ENCODE results near the gene NACC1. TPM values are rescaled to one million over a fixed set of nuclear protein-coding genes. Genes with fewer than 3 reads are reported as not detected.

The NACC1 gene
- total and polyA plus RNA-seq, 2 of the 13 experiments (the other 11 are each of a cell fraction or from before 2014, with no cell fraction given) = 31.8 to 42.3 TPM

DNA sequence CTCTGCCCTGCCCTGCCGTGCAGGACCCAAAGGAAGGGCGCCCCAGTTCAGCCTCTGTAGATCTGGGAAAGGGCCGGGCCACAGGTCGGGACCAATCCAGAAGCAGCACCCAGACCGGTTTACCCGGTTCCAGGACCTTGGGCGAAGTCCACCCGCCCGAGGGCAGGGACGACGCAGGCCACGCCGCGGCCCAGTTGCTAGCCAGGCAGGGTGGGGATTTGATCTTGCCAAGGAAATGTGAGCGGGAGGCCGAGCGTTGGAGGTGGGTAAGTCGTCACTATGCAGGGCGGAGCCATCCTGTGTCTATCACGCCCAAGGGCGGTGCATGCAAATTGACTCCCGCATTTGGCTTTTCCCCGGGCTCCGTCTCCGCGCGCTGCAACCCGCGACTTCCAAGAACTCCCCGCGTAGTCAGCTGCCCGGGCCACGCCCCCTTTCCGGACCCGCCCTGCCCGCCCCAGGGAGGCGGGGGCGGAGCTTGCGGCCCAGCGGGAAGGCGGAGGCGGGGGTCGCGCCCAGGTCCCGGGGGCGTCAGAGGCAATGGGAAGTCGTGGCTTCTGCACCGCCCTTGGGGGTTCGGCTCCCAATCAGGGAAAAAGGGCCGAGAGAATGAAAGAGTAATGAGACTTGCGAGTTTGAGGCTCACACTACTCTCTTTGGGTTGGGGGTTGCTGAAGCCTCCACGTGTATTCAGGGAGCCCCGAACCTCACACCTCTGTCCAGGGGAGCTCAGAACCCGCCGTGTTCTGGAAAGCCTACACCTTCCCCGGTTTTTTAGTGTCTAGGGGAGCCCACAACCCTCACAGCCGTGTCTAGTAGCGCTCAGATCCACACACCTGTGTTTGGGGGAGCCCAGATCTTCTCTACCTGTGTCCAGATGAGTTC lies 44.9 kb downstream of the NACC1 start (continued):
- TF ChIP-seq MXI1 (IDR thresholded peaks at IDR 0.05; ENCODE audit: borderline replicate concordance, low read depth, low read length) = peak; percentile 54; the same call in 1 of the 3 replicates
- 0 out of 2 replicates have a peak, but pooled peaks have one; percentile 27 for TF ChIP-seq ZNF343 (CRISPR knock-in tag; IDR thresholded peaks at IDR 0.05)
- TF ChIP-seq, protein P1, sequence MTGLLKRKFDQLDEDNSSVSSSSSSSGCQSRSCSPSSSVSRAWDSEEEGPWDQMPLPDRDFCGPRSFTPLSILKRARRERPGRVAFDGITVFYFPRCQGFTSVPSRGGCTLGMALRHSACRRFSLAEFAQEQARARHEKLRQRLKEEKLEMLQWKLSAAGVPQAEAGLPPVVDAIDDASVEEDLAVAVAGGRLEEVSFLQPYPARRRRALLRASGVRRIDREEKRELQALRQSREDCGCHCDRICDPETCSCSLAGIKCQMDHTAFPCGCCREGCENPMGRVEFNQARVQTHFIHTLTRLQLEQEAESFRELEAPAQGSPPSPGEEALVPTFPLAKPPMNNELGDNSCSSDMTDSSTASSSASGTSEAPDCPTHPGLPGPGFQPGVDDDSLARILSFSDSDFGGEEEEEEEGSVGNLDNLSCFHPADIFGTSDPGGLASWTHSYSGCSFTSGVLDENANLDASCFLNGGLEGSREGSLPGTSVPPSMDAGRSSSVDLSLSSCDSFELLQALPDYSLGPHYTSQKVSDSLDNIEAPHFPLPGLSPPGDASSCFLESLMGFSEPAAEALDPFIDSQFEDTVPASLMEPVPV (CRISPR knock-in tag; IDR thresholded peaks at IDR 0.05) = 0 out of 2 replicates have a peak, but pooled peaks have one; percentile 57
- TF ChIP-seq CBX1 (IDR thresholded peaks at IDR 0.05; ENCODE audit: low read depth) = peak; percentile 46
- TF ChIP-seq, protein P2, sequence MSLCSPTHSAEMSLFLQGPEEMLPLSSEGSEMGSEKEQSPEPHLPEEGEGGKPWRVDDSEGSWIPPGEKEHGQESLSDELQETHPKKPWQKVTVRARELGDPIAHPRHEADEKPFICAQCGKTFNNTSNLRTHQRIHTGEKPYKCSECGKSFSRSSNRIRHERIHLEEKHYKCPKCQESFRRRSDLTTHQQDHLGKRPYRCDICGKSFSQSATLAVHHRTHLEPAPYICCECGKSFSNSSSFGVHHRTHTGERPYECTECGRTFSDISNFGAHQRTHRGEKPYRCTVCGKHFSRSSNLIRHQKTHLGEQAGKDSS (CRISPR knock-in tag; IDR thresholded peaks at IDR 0.05; ENCODE audit: borderline replicate concordance, low read depth) = peak; percentile 58; the same call in 1 of the 2 replicates
- TF ChIP-seq BCL6 (CRISPR knock-in tag; IDR thresholded peaks at IDR 0.05) = peak; percentile 73
- TF ChIP-seq, protein P3, sequence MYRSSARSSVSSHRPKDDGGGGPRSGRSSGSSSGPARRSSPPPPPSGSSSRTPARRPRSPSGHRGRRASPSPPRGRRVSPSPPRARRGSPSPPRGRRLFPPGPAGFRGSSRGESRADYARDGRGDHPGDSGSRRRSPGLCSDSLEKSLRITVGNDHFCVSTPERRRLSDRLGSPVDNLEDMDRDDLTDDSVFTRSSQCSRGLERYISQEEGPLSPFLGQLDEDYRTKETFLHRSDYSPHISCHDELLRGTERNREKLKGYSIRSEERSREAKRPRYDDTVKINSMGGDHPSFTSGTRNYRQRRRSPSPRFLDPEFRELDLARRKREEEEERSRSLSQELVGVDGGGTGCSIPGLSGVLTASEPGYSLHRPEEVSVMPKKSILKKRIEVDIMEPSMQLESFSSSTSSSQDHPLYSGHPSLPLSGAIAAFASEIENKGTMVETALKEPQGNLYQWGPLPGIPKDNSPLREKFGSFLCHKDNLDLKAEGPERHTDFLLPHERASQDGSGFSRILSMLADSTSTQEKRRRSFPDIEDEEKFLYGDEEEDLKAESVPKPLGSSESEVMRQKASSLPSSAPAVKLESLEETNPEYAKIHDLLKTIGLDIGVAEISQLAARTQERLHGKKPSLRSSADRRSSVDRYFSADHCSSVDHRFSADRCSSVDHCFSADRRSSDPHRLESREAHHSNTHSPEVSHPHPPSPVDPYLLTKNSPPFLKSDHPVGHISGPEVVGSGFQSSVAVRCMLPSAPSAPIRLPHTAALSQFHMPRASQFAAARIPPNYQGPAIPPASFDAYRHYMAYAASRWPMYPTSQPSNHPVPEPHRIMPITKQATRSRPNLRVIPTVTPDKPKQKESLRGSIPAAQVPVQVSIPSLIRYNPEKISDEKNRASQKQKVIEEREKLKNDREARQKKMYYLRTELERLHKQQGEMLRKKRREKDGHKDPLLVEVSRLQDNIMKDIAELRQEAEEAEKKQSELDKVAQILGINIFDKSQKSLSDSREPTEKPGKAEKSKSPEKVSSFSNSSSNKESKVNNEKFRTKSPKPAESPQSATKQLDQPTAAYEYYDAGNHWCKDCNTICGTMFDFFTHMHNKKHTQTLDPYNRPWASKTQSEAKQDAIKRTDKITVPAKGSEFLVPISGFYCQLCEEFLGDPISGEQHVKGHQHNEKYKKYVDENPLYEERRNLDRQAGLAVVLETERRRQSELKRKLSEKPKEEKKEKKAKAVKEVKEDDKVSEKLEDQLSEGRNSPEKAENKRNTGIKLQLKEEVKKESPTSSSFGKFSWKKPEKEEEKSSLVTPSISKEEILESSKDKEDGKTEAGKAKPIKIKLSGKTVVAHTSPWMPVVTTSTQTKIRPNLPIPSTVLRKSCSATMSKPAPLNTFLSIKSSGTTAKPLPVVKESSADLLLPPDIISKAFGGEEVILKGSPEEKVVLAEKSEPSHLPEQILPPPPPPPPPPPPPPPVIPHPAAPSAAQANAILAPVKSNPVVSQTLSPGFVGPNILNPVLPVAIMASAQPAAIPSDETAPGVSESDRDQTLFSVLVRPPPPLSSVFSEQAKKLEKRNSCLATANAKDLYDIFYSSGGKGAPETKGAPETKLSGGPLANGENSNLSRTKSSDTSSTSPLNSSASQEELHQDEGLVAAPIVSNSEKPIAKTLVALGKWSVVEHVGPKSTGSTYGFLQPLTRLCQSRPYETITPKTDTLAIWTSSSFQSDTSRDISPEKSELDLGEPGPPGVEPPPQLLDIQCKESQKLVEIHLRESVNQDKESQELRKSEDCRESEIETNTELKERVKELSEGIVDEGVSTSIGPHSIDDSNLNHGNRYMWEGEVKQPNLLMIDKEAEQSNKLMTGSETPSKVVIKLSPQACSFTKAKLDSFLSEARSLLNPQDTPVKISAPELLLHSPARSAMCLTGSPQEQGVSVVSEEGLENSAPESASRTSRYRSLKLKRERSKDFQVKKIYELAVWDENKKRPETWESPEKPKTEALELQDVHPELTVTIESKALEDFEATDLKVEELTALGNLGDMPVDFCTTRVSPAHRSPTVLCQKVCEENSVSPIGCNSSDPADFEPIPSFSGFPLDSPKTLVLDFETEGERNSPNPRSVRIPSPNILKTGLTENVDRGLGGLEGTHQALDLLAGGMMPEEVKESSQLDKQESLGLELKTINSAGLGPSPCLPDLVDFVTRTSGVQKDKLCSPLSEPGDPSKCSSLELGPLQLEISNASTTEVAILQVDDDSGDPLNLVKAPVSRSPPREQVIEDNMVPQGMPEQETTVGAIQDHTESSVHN (CRISPR knock-in tag; IDR thresholded peaks at IDR 0.05) = peak; percentile 43; the same call in 1 of the 2 replicates
- peak; percentile 22; the same call in 1 of the 2 replicates for TF ChIP-seq SOX13 (IDR thresholded peaks at IDR 0.05)
- TF ChIP-seq SOX13 (CRISPR knock-in tag; conservative IDR thresholded peaks at IDR 0.05 in 1 of 2, IDR thresholded peaks at IDR 0.05 in 1 of 2) = peak in 1 of 2 experiments; percentile 39; a peak in 1 of 4 replicates
- peak; percentile 77; the same call in 1 of the 2 replicates for TF ChIP-seq ZNF124 (CRISPR knock-in tag; IDR thresholded peaks at IDR 0.05)
- TF ChIP-seq ZNF335 (CRISPR knock-in tag; IDR thresholded peaks at IDR 0.05) = peak; percentile 43; the same call in 1 of the 2 replicates
- TF ChIP-seq, protein P4, sequence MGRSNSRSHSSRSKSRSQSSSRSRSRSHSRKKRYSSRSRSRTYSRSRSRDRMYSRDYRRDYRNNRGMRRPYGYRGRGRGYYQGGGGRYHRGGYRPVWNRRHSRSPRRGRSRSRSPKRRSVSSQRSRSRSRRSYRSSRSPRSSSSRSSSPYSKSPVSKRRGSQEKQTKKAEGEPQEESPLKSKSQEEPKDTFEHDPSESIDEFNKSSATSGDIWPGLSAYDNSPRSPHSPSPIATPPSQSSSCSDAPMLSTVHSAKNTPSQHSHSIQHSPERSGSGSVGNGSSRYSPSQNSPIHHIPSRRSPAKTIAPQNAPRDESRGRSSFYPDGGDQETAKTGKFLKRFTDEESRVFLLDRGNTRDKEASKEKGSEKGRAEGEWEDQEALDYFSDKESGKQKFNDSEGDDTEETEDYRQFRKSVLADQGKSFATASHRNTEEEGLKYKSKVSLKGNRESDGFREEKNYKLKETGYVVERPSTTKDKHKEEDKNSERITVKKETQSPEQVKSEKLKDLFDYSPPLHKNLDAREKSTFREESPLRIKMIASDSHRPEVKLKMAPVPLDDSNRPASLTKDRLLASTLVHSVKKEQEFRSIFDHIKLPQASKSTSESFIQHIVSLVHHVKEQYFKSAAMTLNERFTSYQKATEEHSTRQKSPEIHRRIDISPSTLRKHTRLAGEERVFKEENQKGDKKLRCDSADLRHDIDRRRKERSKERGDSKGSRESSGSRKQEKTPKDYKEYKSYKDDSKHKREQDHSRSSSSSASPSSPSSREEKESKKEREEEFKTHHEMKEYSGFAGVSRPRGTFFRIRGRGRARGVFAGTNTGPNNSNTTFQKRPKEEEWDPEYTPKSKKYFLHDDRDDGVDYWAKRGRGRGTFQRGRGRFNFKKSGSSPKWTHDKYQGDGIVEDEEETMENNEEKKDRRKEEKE (IDR thresholded peaks at IDR 0.05) = no peak
- no peak for TF ChIP-seq DNMT3B (CRISPR knock-in tag; conservative IDR thresholded peaks at IDR 0.05)
- no peak for TF ChIP-seq GZF1 (CRISPR knock-in tag; IDR thresholded peaks at IDR 0.05)

Measured in HepG2 (cell line).